ENCODE measurements around the gene ARMC9.

DNA sequence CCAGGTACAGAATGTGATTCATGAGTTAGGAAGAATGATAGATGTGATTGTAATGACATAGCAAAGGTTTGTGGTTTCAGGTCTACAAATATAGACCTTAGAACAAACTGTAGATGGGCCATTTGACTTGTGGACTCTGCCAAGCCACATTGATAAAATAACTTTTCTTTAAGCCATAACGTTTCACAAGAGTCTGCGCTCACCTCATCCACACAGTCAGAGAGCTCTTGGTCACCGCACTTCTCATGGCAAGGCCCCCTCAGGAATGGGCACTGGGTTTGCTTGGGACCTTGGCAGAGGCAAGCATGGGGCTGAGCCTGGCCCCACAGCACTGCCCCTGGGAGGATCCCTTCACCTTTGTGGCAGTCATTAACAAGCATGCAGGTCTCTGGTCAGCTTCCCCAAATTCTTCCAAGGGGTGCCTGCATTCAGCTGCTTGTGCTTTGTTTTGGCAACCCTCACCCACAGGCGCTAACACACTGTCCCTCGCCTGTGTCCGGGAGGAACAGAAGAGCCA, 14.0 kb downstream of the ARMC9 start:
- TF ChIP-seq POLR2A (IDR thresholded peaks at IDR 0.05): no peak
- TF ChIP-seq, protein P1, sequence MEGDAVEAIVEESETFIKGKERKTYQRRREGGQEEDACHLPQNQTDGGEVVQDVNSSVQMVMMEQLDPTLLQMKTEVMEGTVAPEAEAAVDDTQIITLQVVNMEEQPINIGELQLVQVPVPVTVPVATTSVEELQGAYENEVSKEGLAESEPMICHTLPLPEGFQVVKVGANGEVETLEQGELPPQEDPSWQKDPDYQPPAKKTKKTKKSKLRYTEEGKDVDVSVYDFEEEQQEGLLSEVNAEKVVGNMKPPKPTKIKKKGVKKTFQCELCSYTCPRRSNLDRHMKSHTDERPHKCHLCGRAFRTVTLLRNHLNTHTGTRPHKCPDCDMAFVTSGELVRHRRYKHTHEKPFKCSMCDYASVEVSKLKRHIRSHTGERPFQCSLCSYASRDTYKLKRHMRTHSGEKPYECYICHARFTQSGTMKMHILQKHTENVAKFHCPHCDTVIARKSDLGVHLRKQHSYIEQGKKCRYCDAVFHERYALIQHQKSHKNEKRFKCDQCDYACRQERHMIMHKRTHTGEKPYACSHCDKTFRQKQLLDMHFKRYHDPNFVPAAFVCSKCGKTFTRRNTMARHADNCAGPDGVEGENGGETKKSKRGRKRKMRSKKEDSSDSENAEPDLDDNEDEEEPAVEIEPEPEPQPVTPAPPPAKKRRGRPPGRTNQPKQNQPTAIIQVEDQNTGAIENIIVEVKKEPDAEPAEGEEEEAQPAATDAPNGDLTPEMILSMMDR (IDR thresholded peaks at IDR 0.05): no peak
- TF ChIP-seq POLR2AphosphoS5 (IDR thresholded peaks at IDR 0.05): peak in 1 of 4 donors; percentile 31
- no peak for TF ChIP-seq EP300 (IDR thresholded peaks at IDR 0.05)
